Measurements from ENCODE around the gene RIPOR2. TPM values are rescaled to one million over a fixed set of nuclear protein-coding genes. Genes with fewer than 3 reads are reported as not detected.

Gene RIPOR2
- total and polyA plus RNA-seq, 2 of the 13 experiments (the other 11 are each of a cell fraction or from before 2014, with no cell fraction given): 0.02 to 0.05 TPM

DNA sequence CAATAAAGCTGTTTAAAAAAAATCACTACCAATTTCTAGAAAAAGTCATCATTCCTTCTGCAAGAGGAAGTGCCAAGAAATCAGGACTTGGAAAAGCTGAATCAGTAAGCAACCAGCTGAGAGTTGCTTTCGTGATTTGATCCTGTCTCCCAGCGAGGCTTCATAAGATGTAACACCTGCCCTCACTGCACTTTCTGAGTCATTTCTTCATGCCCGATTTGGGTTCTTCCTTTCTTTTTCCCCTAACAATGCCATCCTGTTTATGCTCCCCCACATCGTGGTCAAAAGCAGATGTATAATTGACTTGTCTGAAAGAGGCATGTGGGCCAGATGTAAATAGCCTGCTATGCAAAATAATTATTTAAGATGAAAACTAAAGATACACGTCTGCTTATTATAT is 52.1 kb downstream of the RIPOR2 start:
- ChIA-PET CTCF (ENCODE audit: low intra/inter-chr PET ratio, low total read pairs) (no interaction called here), POLR2A (no interaction called here)
- WGBS (ENCODE audit: low lambda C conversion rate): 15% methylated on average over 5 of the region's 5 CpGs
- ATAC-seq (no peak), FAIRE-seq (no peak), DNase-seq (ENCODE audit: low spot score) (no peak)
- H3K4me2 ChIP-seq (ENCODE audit: low read depth, low read length): no peak overlapping the region
- no peak overlapping the region for H3K9ac ChIP-seq (ENCODE audit: insufficient read depth, low read depth, low read length)
- in situ Hi-C loops (cut with HindIII; ENCODE audit: extremely low pct_ligation_motif_present, low pct_unique_long_range_greater_than_20kb) (no loop called here), intact Hi-C loops (cut with micrococcal nuclease; ENCODE audit: unreplicated experiment) (no loop called here)
- H3K27me3 ChIP-seq (ENCODE audit: control insufficient read depth in 1 of 2, insufficient read depth in 2 of 2, low read length in 2 of 2): peaks cover 0 to 15% of the 10 kb centered on the region in 2 experiments; a peak in 2 of 5 replicates
- H3K9me3 ChIP-seq (ENCODE audit: low read length): no peaks in the 10 kb centered on the region
- H3K4me3 ChIP-seq (replicated peaks in 1 of 3; ENCODE audit: insufficient read depth in 1 of 3, low read depth in 2 of 3, low read length in 3 of 3): no peak overlapping the region
- H4K20me1 ChIP-seq (ENCODE audit: insufficient read depth, low read length): no peaks in the 10 kb centered on the region
- H3K79me2 ChIP-seq (ENCODE audit: insufficient read depth, low read length): no peaks in the 10 kb centered on the region
- H3K36me3 ChIP-seq (replicated peaks in 1 of 2; ENCODE audit: control insufficient read depth in 1 of 2, insufficient read depth in 2 of 2, low read length in 2 of 2): no peaks in the 10 kb centered on the region
- no TSS peak for BruUV-seq (replicated peaks)
- H3K4me1 ChIP-seq (ENCODE audit: insufficient read depth, low read length): no peaks in the 10 kb centered on the region
- H3K27ac ChIP-seq (ENCODE audit: extremely low read length, insufficient read depth, low read length): no peak overlapping the region
- no peak for TF ChIP-seq SATB2 (CRISPR knock-in tag; IDR thresholded peaks at IDR 0.05)
- no peak for TF ChIP-seq ZNF331 (CRISPR knock-in tag; IDR thresholded peaks at IDR 0.05)
- TF ChIP-seq SNAI1 (CRISPR knock-in tag; IDR thresholded peaks at IDR 0.05; ENCODE audit: borderline replicate concordance): no peak
- no peak for TF ChIP-seq HOXD1 (CRISPR knock-in tag; IDR thresholded peaks at IDR 0.05)
- TF ChIP-seq FOXM1 (CRISPR knock-in tag; IDR thresholded peaks at IDR 0.05): no peak
- TF ChIP-seq GABPB1 (CRISPR knock-in tag; IDR thresholded peaks at IDR 0.05): no peak
- no peak overlapping the region for H2AFZ ChIP-seq (ENCODE audit: low read length)

DNA sequence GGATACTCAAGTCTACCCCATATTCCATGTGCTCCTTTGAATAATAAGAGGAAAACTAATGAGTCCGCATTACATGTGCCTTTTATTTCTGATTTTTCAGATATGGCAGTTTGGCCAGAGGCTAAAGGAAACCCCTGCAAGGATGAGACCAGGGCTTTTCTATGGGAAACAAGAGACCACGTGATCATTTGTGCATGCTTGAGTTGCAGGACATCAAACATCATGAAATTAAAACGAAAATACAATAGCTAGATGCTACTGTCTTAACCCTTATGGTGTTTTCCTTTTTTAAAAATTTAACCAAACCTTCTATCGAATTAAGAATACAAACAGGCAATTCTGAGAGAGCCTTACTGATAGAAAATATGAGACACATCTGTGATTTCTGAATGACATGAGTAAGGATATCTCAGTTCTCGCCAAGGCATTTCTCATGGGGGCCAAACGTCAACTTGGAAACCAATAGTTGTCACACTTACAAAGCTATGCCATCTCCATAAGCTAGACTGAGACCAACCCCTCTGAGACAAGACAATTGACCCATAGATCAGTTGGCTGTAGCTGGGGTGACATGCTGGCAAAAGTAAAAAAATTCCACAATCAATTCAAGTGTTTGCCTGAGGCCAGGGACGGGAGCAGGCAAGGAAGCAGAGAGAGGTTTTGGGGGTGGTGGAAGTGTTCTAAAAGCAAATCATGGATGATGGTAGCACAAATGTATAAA is 52.8 kb downstream of the RIPOR2 start:
- peaks cover 0 to 15% of the 10 kb centered on the region in 2 experiments; a peak in 2 of 5 replicates for H3K27me3 ChIP-seq (ENCODE audit: control insufficient read depth in 1 of 2, insufficient read depth in 2 of 2, low read length in 2 of 2)
- in situ Hi-C loops (cut with HindIII; ENCODE audit: extremely low pct_ligation_motif_present, low pct_unique_long_range_greater_than_20kb): no loop called here
- ChIA-PET POLR2A (no interaction called here), CTCF (ENCODE audit: low intra/inter-chr PET ratio, low total read pairs) (no interaction called here)
- no peaks in the 10 kb centered on the region for H3K4me1 ChIP-seq (ENCODE audit: insufficient read depth, low read length)
- no peak for ATAC-seq
- H3K79me2 ChIP-seq (ENCODE audit: insufficient read depth, low read length): no peaks in the 10 kb centered on the region
- H3K9ac ChIP-seq (ENCODE audit: insufficient read depth, low read depth, low read length): no peak overlapping the region
- DNase-seq (ENCODE audit: low spot score): no peak
- no peak for FAIRE-seq
- BruUV-seq (replicated peaks): no TSS peak
- no peak overlapping the region for H3K4me3 ChIP-seq (replicated peaks in 1 of 3; ENCODE audit: insufficient read depth in 1 of 3, low read depth in 2 of 3, low read length in 3 of 3)
- 28% methylated on average over 7 of the region's 7 CpGs for WGBS (ENCODE audit: low lambda C conversion rate)
- intact Hi-C loops (cut with micrococcal nuclease; ENCODE audit: unreplicated experiment): no loop called here
- H2AFZ ChIP-seq (ENCODE audit: low read length): no peak overlapping the region
- no peaks in the 10 kb centered on the region for H4K20me1 ChIP-seq (ENCODE audit: insufficient read depth, low read length)
- no peaks in the 10 kb centered on the region for H3K36me3 ChIP-seq (replicated peaks in 1 of 2; ENCODE audit: control insufficient read depth in 1 of 2, insufficient read depth in 2 of 2, low read length in 2 of 2)
- H3K4me2 ChIP-seq (ENCODE audit: low read depth, low read length): no peak overlapping the region
- no peaks in the 10 kb centered on the region for H3K9me3 ChIP-seq (ENCODE audit: low read length)
- H3K27ac ChIP-seq (ENCODE audit: extremely low read length, insufficient read depth, low read length): no peak overlapping the region
- TF ChIP-seq SPEN (CRISPR knock-in tag; IDR thresholded peaks at IDR 0.05; ENCODE audit: low read depth) (no peak), NFYB (CRISPR knock-in tag; IDR thresholded peaks at IDR 0.05) (no peak), KDM6A (CRISPR knock-in tag; IDR thresholded peaks at IDR 0.05; ENCODE audit: low read depth) (no peak)
- TF ChIP-seq, protein P1, sequence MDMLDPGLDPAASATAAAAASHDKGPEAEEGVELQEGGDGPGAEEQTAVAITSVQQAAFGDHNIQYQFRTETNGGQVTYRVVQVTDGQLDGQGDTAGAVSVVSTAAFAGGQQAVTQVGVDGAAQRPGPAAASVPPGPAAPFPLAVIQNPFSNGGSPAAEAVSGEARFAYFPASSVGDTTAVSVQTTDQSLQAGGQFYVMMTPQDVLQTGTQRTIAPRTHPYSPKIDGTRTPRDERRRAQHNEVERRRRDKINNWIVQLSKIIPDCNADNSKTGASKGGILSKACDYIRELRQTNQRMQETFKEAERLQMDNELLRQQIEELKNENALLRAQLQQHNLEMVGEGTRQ (IDR thresholded peaks at IDR 0.05; ENCODE audit: low read depth, low read length): 0 out of 2 replicates have a peak, but pooled peaks have one; percentile 13
- TF ChIP-seq, protein P1 (CRISPR knock-in tag; IDR thresholded peaks at IDR 0.05; ENCODE audit: borderline replicate concordance): no peak
